GM23338 (cell line): Measurements from ENCODE around the gene ANKS1B. TPM values are rescaled to one million over a fixed set of nuclear protein-coding genes. Genes with fewer than 3 reads are reported as not detected.

ENCODE experiments used
- ATAC-seq: fragments of 200-7000 bp; cut with Tn5 transposase; 3 replicates; pipeline ENCODE4 v1.9.1; 2020
- DNase-seq: peaks from one replicate; pipeline ENCODE4 v3.0.0-alpha.2; 2015; ENCODE audit warnings: low spot score
- H2AFZ ChIP-seq: fragments of 200-600 bp; sonication (generic); 2 replicates; pipeline ENCODE4 v1.8.0; 2016; ENCODE audit warnings: antibody characterized with exemption, mild to moderate bottlenecking, moderate library complexity
- H3F3A ChIP-seq: fragments of 200-600 bp; sonication (generic); replicated peaks from 2 replicates; pipeline ENCODE4 v1.8.0; 2017; ENCODE audit warnings: antibody characterized with exemption, mixed run types, low read depth
- H3K27ac ChIP-seq: fragments of 200-600 bp; sonication (generic); 2 replicates; pipeline ENCODE4 v1.6.1; 2016; ENCODE audit warnings: low read depth
- H3K27me3 ChIP-seq: fragments of 200-600 bp; sonication (generic); 2 replicates; pipeline ENCODE4 v1.8.0; 2016; ENCODE audit warnings: mild to moderate bottlenecking, mixed run types, moderate library complexity; ENCODE audit not compliant: insufficient read depth
- H3K36me3 ChIP-seq: fragments of 200-600 bp; sonication (generic); 2 replicates; pipeline ENCODE4 v1.8.0; 2016; ENCODE audit warnings: mild to moderate bottlenecking; ENCODE audit not compliant: insufficient read depth
- H3K4me1 ChIP-seq: fragments of 200-600 bp; sonication (generic); 2 replicates; pipeline ENCODE4 v1.8.0; 2016; ENCODE audit warnings: mild to moderate bottlenecking, moderate library complexity; ENCODE audit not compliant: insufficient read depth
- H3K4me2 ChIP-seq: fragments of 200-600 bp; sonication (generic); 2 replicates; pipeline ENCODE4 v1.7.1; 2017; ENCODE audit warnings: mixed run types
- H3K4me3 ChIP-seq: fragments of 200-600 bp; sonication (generic); 2 replicates; pipeline ENCODE4 v1.6.1; 2016; ENCODE audit warnings: mixed run types
- H3K79me2 ChIP-seq: fragments of 200-600 bp; sonication (generic); replicated peaks from 2 replicates; pipeline ENCODE4 v1.8.0; 2017; ENCODE audit warnings: mild to moderate bottlenecking; ENCODE audit not compliant: insufficient read depth
- H3K9me2 ChIP-seq: fragments of 200-600 bp; sonication (generic); 2 replicates; pipeline ENCODE4 v1.8.0; 2017; ENCODE audit not compliant: insufficient read depth
- H4K20me1 ChIP-seq: fragments of 200-600 bp; sonication (generic); replicated peaks from 2 replicates; pipeline ENCODE4 v1.8.0; 2017; ENCODE audit warnings: mild to moderate bottlenecking; ENCODE audit not compliant: insufficient read depth
- H3K27ac Mint-ChIP-seq: 2 replicates; pipeline ENCODE4 v1.8.0; 2020; ENCODE audit warnings: inconsistent platforms, mild to moderate bottlenecking, moderate library complexity, mixed read lengths
- H3K27me3 Mint-ChIP-seq: 3 replicates; pipeline ENCODE4 v1.8.0; 2022; ENCODE audit warnings: low read depth, mild to moderate bottlenecking, moderate library complexity, mixed read lengths, inconsistent platforms; ENCODE audit not compliant: insufficient read depth, poor library complexity
- H3K36me3 Mint-ChIP-seq: 3 replicates; pipeline ENCODE4 v1.8.0; 2021; ENCODE audit warnings: low read depth, mild to moderate bottlenecking, inconsistent platforms, moderate library complexity, mixed read lengths
- H3K4me1 Mint-ChIP-seq: 3 replicates; pipeline ENCODE4 v1.8.0; 2020; ENCODE audit warnings: mild to moderate bottlenecking, inconsistent platforms, mixed read lengths
- H3K4me3 Mint-ChIP-seq: 3 replicates; pipeline ENCODE4 v1.8.0; 2021; ENCODE audit warnings: moderate library complexity, mild to moderate bottlenecking, inconsistent platforms, mixed read lengths
- H3K9me3 Mint-ChIP-seq: 3 replicates; pipeline ENCODE4 v1.8.0; 2020; ENCODE audit warnings: moderate library complexity, mild to moderate bottlenecking, inconsistent platforms, mixed read lengths
- CREB1 ChIP-seq: fragments of 250-450 bp; sonication (Bioruptor Pico); IDR thresholded peaks from 2 replicates; pipeline ENCODE4 v1.5.0; 2020; ENCODE audit warnings: low read depth, mild to moderate bottlenecking, moderate library complexity
- CTCF ChIP-seq, 2 experiments: fragments of 200-600 bp in 1 of 2; sonication (generic) in 1 of 2; conservative IDR thresholded peaks; 2 replicates each; pipeline versions ENCODE4 v1.5.1 to v1.6.1; 2016 to 2017; ENCODE audit warnings: antibody characterized with exemption in 2 of 2, low read depth in 2 of 2, mild to moderate bottlenecking in 2 of 2, moderate library complexity in 1 of 2
- ETS1 ChIP-seq: IDR thresholded peaks from 2 replicates; pipeline ENCODE4 v1.6.1; 2016; ENCODE audit warnings: antibody characterized with exemption
- EZH2 ChIP-seq: fragments of 200-600 bp; sonication (generic); IDR thresholded peaks from one replicate; pipeline ENCODE4 v1.8.0; 2017; ENCODE audit warnings: antibody characterized with exemption, mild to moderate bottlenecking, low read depth; ENCODE audit not compliant: unreplicated experiment
- EZH2phosphoT487 ChIP-seq: fragments of 200-600 bp; sonication (generic); IDR thresholded peaks from one replicate; pipeline ENCODE4 v1.8.1; 2018; ENCODE audit warnings: antibody characterized with exemption; ENCODE audit not compliant: unreplicated experiment
- JUNB ChIP-seq: IDR thresholded peaks from one replicate; pipeline ENCODE4 v1.6.1; 2016; ENCODE audit warnings: antibody characterized with exemption; ENCODE audit not compliant: unreplicated experiment
- NANOG ChIP-seq: IDR thresholded peaks from 2 replicates; pipeline ENCODE4 v1.6.1; 2016; ENCODE audit warnings: antibody characterized with exemption, borderline replicate concordance
- POLR2AphosphoS5 ChIP-seq: IDR thresholded peaks from 2 replicates; pipeline ENCODE4 v1.6.1; 2016; ENCODE audit warnings: antibody characterized with exemption, low read depth
- STAT1 ChIP-seq: IDR thresholded peaks from one replicate; pipeline ENCODE4 v1.6.1; 2016; ENCODE audit warnings: antibody characterized with exemption; ENCODE audit not compliant: unreplicated experiment
- ZNF114 ChIP-seq: fragments of 250-450 bp; sonication (Bioruptor Pico); IDR thresholded peaks from 2 replicates; pipeline ENCODE4 v1.5.0; 2020; ENCODE audit warnings: mild to moderate bottlenecking, moderate library complexity
- ZNF331 ChIP-seq: fragments of 250-450 bp; sonication (Bioruptor Pico); IDR thresholded peaks from 2 replicates; pipeline ENCODE4 v1.5.0; 2020; ENCODE audit warnings: low read depth, mild to moderate bottlenecking, moderate library complexity
- ZNF462 ChIP-seq: fragments of 250-450 bp; sonication (Bioruptor Pico); IDR thresholded peaks from 2 replicates; pipeline ENCODE4 v1.5.0; 2020; ENCODE audit warnings: mild to moderate bottlenecking, moderate library complexity
- polyA plus RNA-seq: library from polyadenylated mRNA; unstranded; fragments of >200 nt; fragmentation: Nextera tagmentation; extraction: Ambion mirVana; gene quantifications from 2 replicates; pipeline ENCODE4 v1.2.1, GENCODE V29; 2016
- total RNA-seq: library from RNA; depleted of rRNA; stranded (reverse); fragments of >200 nt; shearing (Covaris generic); gene quantifications from 2 replicates; pipeline ENCODE4 v1.2.3, GENCODE V29; 2014

Gene ANKS1B
- total and polyA plus RNA-seq, 2 experiments from 2014 or later = 4.3 to 5.8 TPM

- H3K79me2 ChIP-seq = no peaks in the 10 kb centered on the region
- H3K4me1 ChIP-seq = peaks cover 2% of the 10 kb centered on the region; the same call in 1 of the 2 replicates
- TF ChIP-seq ZNF331 (CRISPR knock-in tag) = no peak
- TF ChIP-seq ETS1 = no peak
- TF ChIP-seq EZH2 = no peak
- no peak for TF ChIP-seq ZNF114 (CRISPR knock-in tag)
- TF ChIP-seq STAT1 = no peak
- no peak for TF ChIP-seq POLR2AphosphoS5
- no peak for TF ChIP-seq EZH2phosphoT487
- no peak for TF ChIP-seq JUNB
- TF ChIP-seq ZNF462 = no peak
- TF ChIP-seq NANOG = no peak
- no peak for TF ChIP-seq CREB1
- TF ChIP-seq CTCF (conservative IDR thresholded peaks at IDR 0.05; ENCODE audit: low read depth in 2 of 2) = no peak
- no peaks in the 10 kb centered on the region for H3K36me3 ChIP-seq
- Mint-ChIP-seq H3K27ac (no peak overlapping the region), H3K27me3 (peaks cover 2% of the 10 kb centered on the region), H3K4me3 (no peak overlapping the region), H3K36me3 (no peaks in the 10 kb centered on the region), H3K4me1 (peaks cover 9% of the 10 kb centered on the region; the same call in 2 of the 3 replicates), H3K9me3 (no peaks in the 10 kb centered on the region)
- no peak overlapping the region for H3K4me2 ChIP-seq
- no peak for ATAC-seq
- peaks cover 4% of the 10 kb centered on the region; the same call in 1 of the 2 replicates for H3K9me2 ChIP-seq
- no peak overlapping the region for H3K4me3 ChIP-seq
- H3F3A ChIP-seq = no peaks in the 10 kb centered on the region
- H2AFZ ChIP-seq = no peak overlapping the region
- H4K20me1 ChIP-seq = no peaks in the 10 kb centered on the region
- no peak overlapping the region for H3K27ac ChIP-seq
- DNase-seq = no peak
- no peaks in the 10 kb centered on the region for H3K27me3 ChIP-seq
These were observed 1170.5 kb downstream of the ANKS1B start for GRCh38 chr12:98814254-98814653.
